ENCODE results near the gene JAG1.

Gene JAG1

GRCh38 chr20:10639077-10639736, 34.6 kb downstream of the JAG1 start:
- Histone ChIP-seq H3K79me2 (ENCODE audit: low read length) (no peaks in the 10 kb centered on the region), H3K27me3 (ENCODE audit: low read depth, low read length) (no peaks in the 10 kb centered on the region), H3K9me3 (ENCODE audit: insufficient read depth, low read length) (no peaks in the 10 kb centered on the region), H4K20me1 (ENCODE audit: insufficient read depth, low read length) (no peaks in the 10 kb centered on the region), H3K9ac (ENCODE audit: low read length) (no peak overlapping the region), H2AFZ (ENCODE audit: low read depth, low read length) (no peak overlapping the region), H3K27ac (ENCODE audit: low read length) (no peak overlapping the region), H3K36me3 (replicated peaks; ENCODE audit: low read depth, low read length) (no peaks in the 10 kb centered on the region), H3K4me1 (ENCODE audit: low read length) (no peaks in the 10 kb centered on the region), H3K4me2 (ENCODE audit: low read length) (no peak overlapping the region), H3K4me3 (ENCODE audit: low read length) (no peak overlapping the region)
- TF ChIP-seq EZH2phosphoT487 (IDR thresholded peaks at IDR 0.05; ENCODE audit: low read depth) (no peak), CTCF (IDR thresholded peaks at IDR 0.05; ENCODE audit: low read depth, low read length) (no peak)

GRCh38 chr20:10637563-10637962, 36.2 kb downstream of the JAG1 start:
- Histone ChIP-seq H3K4me3 (ENCODE audit: low read length) (no peak overlapping the region), H3K27me3 (ENCODE audit: low read depth, low read length) (no peaks in the 10 kb centered on the region), H3K9me3 (ENCODE audit: insufficient read depth, low read length) (no peaks in the 10 kb centered on the region), H4K20me1 (ENCODE audit: insufficient read depth, low read length) (no peaks in the 10 kb centered on the region), H3K4me2 (ENCODE audit: low read length) (no peak overlapping the region), H3K4me1 (ENCODE audit: low read length) (no peaks in the 10 kb centered on the region), H3K27ac (ENCODE audit: low read length) (no peak overlapping the region), H2AFZ (ENCODE audit: low read depth, low read length) (no peak overlapping the region), H3K9ac (ENCODE audit: low read length) (no peak overlapping the region), H3K36me3 (replicated peaks; ENCODE audit: low read depth, low read length) (no peaks in the 10 kb centered on the region), H3K79me2 (ENCODE audit: low read length) (no peaks in the 10 kb centered on the region)
- no peak for TF ChIP-seq EZH2phosphoT487 (IDR thresholded peaks at IDR 0.05; ENCODE audit: low read depth)
- no peak for TF ChIP-seq CTCF (IDR thresholded peaks at IDR 0.05; ENCODE audit: low read depth, low read length)

GRCh38 chr20:10637031-10637559, 36.7 kb downstream of the JAG1 start:
- no peak overlapping the region for H2AFZ ChIP-seq (ENCODE audit: low read depth, low read length)
- H3K79me2 ChIP-seq (ENCODE audit: low read length): no peaks in the 10 kb centered on the region
- H3K4me2 ChIP-seq (ENCODE audit: low read length): no peak overlapping the region
- H3K9me3 ChIP-seq (ENCODE audit: insufficient read depth, low read length): no peaks in the 10 kb centered on the region
- no peak for TF ChIP-seq CTCF (IDR thresholded peaks at IDR 0.05; ENCODE audit: low read depth, low read length)
- no peak for TF ChIP-seq EZH2phosphoT487 (IDR thresholded peaks at IDR 0.05; ENCODE audit: low read depth)
- H3K36me3 ChIP-seq (replicated peaks; ENCODE audit: low read depth, low read length): no peaks in the 10 kb centered on the region
- H3K4me1 ChIP-seq (ENCODE audit: low read length): no peaks in the 10 kb centered on the region
- H3K27me3 ChIP-seq (ENCODE audit: low read depth, low read length): no peaks in the 10 kb centered on the region
- H3K4me3 ChIP-seq (ENCODE audit: low read length): no peak overlapping the region
- no peak overlapping the region for H3K27ac ChIP-seq (ENCODE audit: low read length)
- no peak overlapping the region for H3K9ac ChIP-seq (ENCODE audit: low read length)
- no peaks in the 10 kb centered on the region for H4K20me1 ChIP-seq (ENCODE audit: insufficient read depth, low read length)

GRCh38 chr20:10636326-10636818, 37.4 kb downstream of the JAG1 start:
- H3K4me2 ChIP-seq (ENCODE audit: low read length): no peak overlapping the region
- no peak overlapping the region for H3K9ac ChIP-seq (ENCODE audit: low read length)
- no peak overlapping the region for H3K27ac ChIP-seq (ENCODE audit: low read length)
- H3K9me3 ChIP-seq (ENCODE audit: insufficient read depth, low read length): no peaks in the 10 kb centered on the region
- no peaks in the 10 kb centered on the region for H3K79me2 ChIP-seq (ENCODE audit: low read length)
- H3K36me3 ChIP-seq (replicated peaks; ENCODE audit: low read depth, low read length): no peaks in the 10 kb centered on the region
- no peak overlapping the region for H3K4me3 ChIP-seq (ENCODE audit: low read length)
- TF ChIP-seq EZH2phosphoT487 (IDR thresholded peaks at IDR 0.05; ENCODE audit: low read depth) (no peak), CTCF (IDR thresholded peaks at IDR 0.05; ENCODE audit: low read depth, low read length) (no peak)
- H2AFZ ChIP-seq (ENCODE audit: low read depth, low read length): no peak overlapping the region
- no peaks in the 10 kb centered on the region for H3K4me1 ChIP-seq (ENCODE audit: low read length)
- no peaks in the 10 kb centered on the region for H3K27me3 ChIP-seq (ENCODE audit: low read depth, low read length)
- H4K20me1 ChIP-seq (ENCODE audit: insufficient read depth, low read length): no peaks in the 10 kb centered on the region
